ENCODE measurements around the gene UBASH3B.
"Not testable (repeated sequence)": the region's sequence is repeated elsewhere in the genome, so short reads cannot be mapped to it uniquely, and the experiment has no call there.

The UBASH3B gene

GRCh38 chr11:122711831-122712381, 56.4 kb downstream of the UBASH3B start:
- no peak for FAIRE-seq

GRCh38 chr11:122714004-122714403, 58.5 kb downstream of the UBASH3B start:
- no peak for FAIRE-seq

GRCh38 chr11:122714484-122714883, 59.0 kb downstream of the UBASH3B start:
- no peak for FAIRE-seq

DNA sequence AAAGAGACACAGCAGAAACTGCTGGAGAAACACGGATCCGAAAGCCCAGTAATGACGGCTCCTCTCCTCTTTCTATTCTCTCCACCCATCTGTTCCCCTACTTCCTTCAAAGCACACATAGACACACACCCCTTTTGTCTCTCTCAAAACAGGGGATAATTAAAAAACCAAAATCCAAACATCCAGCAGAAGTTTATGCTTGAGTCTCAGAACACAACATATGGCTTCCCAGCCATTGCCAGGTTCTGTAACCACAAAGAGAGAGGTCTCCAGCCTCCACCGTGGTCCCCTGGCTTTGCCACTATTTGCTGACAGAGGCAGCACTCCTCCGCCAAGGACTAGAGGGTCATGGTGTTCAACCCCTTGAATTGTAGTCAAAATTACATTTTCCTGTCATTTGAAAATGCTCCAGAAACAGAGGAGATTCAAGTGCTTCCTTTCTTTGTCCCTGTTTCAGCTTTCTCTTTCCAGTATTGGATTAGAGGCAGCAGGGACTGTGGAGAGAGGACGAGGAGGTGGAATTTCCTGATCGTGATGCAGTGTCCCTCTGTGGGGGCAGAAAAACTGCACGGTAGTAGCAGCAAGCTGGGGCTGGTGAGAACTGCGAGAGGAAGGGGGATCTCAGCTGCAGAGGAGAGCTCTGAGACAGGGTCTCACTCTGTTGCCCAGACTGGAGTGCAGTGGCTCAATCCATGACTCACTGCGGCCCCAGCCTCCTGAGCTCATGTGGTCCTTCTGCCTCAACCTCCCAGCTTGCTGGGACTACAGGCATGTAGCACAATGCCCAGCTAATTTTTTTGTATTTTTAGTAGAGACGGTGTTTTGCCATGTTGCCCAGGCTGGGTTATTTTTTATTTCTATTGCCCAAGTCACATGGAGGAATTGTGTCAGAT, 60.3 kb downstream of the UBASH3B start:
- no peak for FAIRE-seq

GRCh38 chr11:122717264-122717867, 61.8 kb downstream of the UBASH3B start:
- no peak for FAIRE-seq

- FAIRE-seq, result no peak
Observed at GRCh38 chr11:122720107-122720881, 64.8 kb downstream of the UBASH3B start.

GRCh38 chr11:122721201-122721963, 65.9 kb downstream of the UBASH3B start:
- FAIRE-seq, result no peak

- no peak for FAIRE-seq
Observed at GRCh38 chr11:122721964-122722266, 66.4 kb downstream of the UBASH3B start.

- FAIRE-seq, result no peak
Observed at GRCh38 chr11:122723106-122723505, 67.6 kb downstream of the UBASH3B start.

DNA sequence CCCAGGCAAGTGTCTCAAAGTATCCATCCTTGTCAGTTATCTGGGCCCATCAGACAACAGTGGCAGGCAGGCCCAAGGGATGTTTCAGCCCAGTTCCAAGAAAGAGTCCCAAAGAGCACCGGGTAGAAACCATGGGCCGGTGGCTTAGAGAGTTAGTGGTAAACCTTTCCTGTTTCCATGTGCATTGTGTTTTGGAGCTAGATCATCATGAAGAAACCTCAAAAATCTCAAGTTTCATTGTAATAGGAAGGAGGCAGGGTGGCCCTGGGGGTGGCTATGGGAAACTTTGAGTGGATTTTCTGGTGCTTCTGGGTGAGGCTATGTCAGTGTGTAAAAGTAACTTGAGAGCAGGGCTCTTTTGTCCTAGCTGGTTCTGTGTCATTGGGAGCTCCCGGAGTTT, 68.1 kb downstream of the UBASH3B start:
- FAIRE-seq, result no peak

GRCh38 chr11:122724520-122724919, 69.0 kb downstream of the UBASH3B start:
- no peak for FAIRE-seq

DNA sequence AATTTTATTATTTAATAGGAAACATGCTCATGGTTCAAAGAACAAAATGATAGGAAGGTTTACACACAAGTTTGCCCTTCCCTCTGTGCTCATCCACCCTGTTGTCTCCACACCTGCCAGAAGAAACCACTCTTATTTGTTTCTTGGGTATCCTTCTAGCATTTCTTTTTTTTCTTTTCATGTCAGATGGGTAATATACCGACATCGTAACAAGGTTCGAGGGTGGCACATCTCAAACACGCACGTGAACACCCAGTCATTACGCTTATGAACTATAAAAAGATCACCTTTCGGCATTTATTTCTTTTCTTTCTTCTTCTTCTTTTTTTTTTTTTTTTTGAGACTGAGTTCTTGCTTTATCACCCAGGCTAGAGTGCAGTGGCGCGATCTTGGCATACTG, 70.5 kb downstream of the UBASH3B start:
- FAIRE-seq, result no peak

DNA sequence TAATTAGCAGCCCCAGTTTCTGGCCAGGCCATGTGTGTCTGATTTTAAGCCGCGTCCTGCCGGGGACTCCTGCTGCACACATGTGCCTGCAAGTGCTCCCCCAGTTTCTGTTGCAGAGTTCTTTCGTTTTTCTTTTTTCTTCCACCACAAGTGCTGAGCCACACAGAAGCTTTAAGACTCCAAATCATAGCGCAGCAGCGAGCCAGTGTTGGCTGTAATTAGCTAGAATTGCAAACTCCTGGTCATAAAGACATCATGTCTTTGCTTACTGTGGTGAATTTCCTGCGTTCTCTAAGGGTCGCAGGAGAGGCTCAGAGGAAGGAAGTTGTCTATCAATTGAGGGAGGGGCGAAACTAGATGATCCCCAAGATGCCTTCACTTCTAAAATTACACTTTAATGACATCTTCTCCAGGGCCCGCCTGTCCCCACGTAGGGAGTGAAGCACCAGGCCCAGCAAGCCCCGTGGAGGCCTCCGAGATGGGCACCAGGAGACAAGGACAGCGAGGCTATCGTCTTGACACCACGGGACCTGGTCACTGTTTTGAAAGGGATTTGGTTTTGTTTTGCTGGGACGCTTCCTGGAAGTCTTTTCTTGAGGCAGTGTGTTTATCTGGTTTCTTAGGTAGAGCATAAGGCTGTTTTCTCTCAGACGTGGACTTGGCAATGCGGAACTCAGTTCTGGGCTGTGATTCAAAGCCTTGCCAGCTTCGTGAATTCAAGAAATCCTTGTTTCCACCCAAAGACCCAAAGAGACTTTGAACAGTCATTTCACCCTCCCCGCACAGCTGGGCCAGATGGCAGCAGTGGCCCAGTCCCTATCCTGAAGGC, 71.8 kb downstream of the UBASH3B start:
- FAIRE-seq, result no peak

DNA sequence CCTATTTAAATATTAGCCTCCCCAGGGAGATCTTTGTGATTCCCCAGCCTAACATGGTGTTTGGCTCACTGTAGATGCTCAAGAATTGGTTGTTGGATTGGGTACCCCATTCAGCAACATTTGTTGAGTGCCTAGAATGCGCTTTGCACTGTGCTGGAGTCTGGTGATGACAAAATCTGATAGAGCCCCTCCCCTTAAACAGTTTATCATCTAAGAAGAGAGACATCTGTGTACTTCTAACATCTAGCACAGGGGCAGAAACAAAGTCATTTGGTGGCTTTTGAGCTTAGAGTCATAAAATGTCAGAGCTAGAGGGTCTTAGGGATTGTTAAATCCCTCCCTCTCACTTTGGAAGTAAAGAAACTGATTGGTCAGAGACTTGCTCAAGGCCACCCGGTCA, 73.0 kb downstream of the UBASH3B start:
- FAIRE-seq, result no peak

DNA sequence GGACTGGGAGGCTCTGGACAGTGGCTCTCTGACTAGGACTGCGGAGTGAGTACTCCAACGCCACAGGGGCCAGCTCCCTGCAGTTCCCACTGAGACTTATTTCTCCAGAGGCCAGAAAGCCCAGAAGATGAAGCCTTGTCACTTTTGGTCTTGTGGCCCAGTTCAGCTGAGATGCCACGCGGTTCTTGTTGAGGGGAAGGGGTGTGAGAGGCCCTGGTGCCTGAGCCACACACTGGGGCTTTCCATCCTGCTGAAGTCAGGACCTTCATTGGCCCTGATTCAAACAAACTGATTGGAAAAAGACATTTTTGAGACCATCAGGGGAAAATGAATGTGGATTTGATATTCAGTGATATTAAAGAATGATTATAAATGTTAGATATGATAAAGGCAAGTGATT, 73.6 kb downstream of the UBASH3B start:
- FAIRE-seq, result no peak

DNA sequence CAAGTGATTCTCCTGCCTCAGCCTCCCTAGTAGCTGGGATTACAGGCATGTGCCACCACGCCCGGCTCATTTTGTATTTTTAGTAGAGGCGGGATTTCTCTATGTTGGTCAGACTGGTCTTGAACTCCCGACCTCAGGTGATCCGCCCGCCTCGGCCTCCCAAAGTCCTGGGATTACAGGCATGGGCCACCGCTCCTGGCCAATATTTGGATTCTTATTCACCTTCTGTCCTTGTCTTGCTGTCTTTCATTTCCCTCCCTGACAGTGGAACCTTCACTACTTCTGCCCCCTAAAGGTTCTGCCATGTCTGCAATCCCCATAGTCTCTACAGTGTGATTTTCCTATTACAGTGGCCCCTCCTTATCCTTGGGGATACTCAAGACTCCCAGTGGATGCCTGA, 75.2 kb downstream of the UBASH3B start:
- FAIRE-seq, result not testable (repeated sequence)

DNA sequence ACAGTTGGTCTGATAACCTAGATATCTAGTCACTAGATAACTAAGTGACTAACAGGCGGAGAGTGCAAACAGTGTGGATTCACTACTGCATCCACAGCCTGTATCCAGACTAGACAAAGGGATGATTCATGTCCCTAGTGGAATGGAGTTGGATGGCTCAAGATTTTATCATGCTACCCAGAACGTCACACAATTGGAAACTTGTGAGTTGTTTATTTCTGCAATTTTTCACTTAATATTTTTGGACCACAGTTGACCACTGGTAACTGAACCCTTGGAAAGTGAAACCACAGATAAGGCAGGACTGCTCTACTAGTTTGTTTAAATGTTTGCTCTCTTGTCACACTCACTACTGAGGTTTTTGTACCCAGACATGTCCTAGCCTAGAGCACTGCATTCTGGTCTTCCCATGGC, 76.0 kb downstream of the UBASH3B start:
- no peak for FAIRE-seq

GRCh38 chr11:122732342-122733315, 77.1 kb downstream of the UBASH3B start:
- no peak for FAIRE-seq

GRCh38 chr11:122733318-122733717, 77.8 kb downstream of the UBASH3B start:
- no peak for FAIRE-seq

DNA sequence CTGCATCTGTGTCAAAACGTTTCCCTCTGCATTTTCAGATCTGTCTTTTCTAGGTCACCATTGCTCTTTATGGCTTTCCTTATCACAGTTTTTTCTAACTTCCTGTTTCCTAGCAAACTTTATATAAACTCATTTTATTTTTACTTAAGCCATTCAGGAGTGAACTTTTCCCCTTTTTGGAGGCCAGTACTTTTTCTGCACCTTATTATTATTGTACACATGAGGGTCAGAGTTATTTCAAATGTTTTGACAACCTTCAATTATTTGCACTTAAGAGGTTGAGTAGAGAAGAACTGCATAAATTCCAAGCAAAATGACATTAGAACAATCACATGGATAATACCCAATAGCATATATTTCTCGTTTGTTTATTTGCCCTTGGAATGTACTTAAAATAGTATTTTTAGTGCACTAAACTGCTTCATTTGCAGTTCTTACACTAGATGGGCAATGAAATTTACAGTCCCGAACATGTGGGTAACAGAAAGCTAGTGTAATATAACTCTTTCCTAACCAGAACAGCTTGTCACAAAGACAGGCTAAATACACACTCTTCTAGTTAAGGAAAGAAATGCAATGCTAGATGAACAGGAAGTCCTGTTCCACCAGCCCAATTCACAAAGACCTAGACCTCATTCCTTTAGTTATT, 79.5 kb downstream of the UBASH3B start:
- no peak for FAIRE-seq

Measured in islet of Langerhans (tissue), 1 donor.